Measurements from ENCODE around the gene LAMA3. TPM values are rescaled to one million over a fixed set of nuclear protein-coding genes. Genes with fewer than 3 reads are reported as not detected.

The LAMA3 gene
- total and polyA plus RNA-seq, 2 experiments from 2014 or later = 3.9 to 4.9 TPM

GRCh38 chr18:23986600-23987359 lies 297.5 kb downstream of the LAMA3 start:
- no peaks in the 10 kb centered on the region for H3K79me2 ChIP-seq (replicated peaks; ENCODE audit: insufficient read depth)
- H3F3A ChIP-seq (replicated peaks; ENCODE audit: low read depth) = no peaks in the 10 kb centered on the region
- DNase-seq (ENCODE audit: low spot score) = no peak
- no peak overlapping the region for H3K27ac ChIP-seq (ENCODE audit: low read depth)
- no peak overlapping the region for H3K4me3 ChIP-seq
- no peaks in the 10 kb centered on the region for H3K36me3 ChIP-seq (ENCODE audit: insufficient read depth)
- H3K4me1 ChIP-seq (ENCODE audit: insufficient read depth) = peaks cover 12% of the 10 kb centered on the region
- no peak for ATAC-seq
- H3K36me3 Mint-ChIP-seq (ENCODE audit: low read depth) = no peaks in the 10 kb centered on the region
- peaks cover 12% of the 10 kb centered on the region for H3K4me1 Mint-ChIP-seq
- H3K9me3 Mint-ChIP-seq = no peaks in the 10 kb centered on the region
- H3K4me2 ChIP-seq = no peak overlapping the region
- no peaks in the 10 kb centered on the region for H3K27me3 ChIP-seq (ENCODE audit: insufficient read depth)
- no peak overlapping the region for H3K27ac Mint-ChIP-seq
- no peaks in the 10 kb centered on the region for H3K27me3 Mint-ChIP-seq (ENCODE audit: insufficient read depth, low read depth, poor library complexity)
- no peaks in the 10 kb centered on the region; the same call in 1 of the 2 replicates for H3K9me2 ChIP-seq (ENCODE audit: insufficient read depth)
- H3K4me3 Mint-ChIP-seq = no peak overlapping the region
- H4K20me1 ChIP-seq (replicated peaks; ENCODE audit: insufficient read depth) = no peaks in the 10 kb centered on the region
- TF ChIP-seq POLR2AphosphoS5 (IDR thresholded peaks at IDR 0.05; ENCODE audit: low read depth) (no peak), ZNF331 (CRISPR knock-in tag; IDR thresholded peaks at IDR 0.05; ENCODE audit: low read depth) (no peak), EZH2phosphoT487 (IDR thresholded peaks at IDR 0.05; ENCODE audit: unreplicated experiment) (no peak), ZNF114 (CRISPR knock-in tag; IDR thresholded peaks at IDR 0.05) (no peak), JUNB (IDR thresholded peaks at IDR 0.05; ENCODE audit: unreplicated experiment) (no peak), NANOG (IDR thresholded peaks at IDR 0.05; ENCODE audit: borderline replicate concordance) (no peak), CTCF (conservative IDR thresholded peaks at IDR 0.05; ENCODE audit: low read depth in 2 of 2) (no peak), CREB1 (CRISPR knock-in tag; IDR thresholded peaks at IDR 0.05; ENCODE audit: low read depth) (no peak), REST (IDR thresholded peaks at IDR 0.05; ENCODE audit: unreplicated experiment) (no peak), EZH2 (IDR thresholded peaks at IDR 0.05; ENCODE audit: low read depth, unreplicated experiment) (no peak), STAT1 (IDR thresholded peaks at IDR 0.05; ENCODE audit: unreplicated experiment) (no peak), ZNF462 (CRISPR knock-in tag; IDR thresholded peaks at IDR 0.05) (no peak)
- H2AFZ ChIP-seq = no peak overlapping the region
